GM10266 (cell line): ENCODE measurements around the gene PUS3.

Experiments used
- DNase-seq: peaks from one replicate; pipeline ENCODE4 v3.0.0; 2012; ENCODE audit errors: extremely low spot score
- CTCF ChIP-seq: IDR thresholded peaks from 2 replicates; pipeline ENCODE4 v1.5.1; 2012; ENCODE audit warnings: mild to moderate bottlenecking, low read depth; ENCODE audit not compliant: control insufficient read depth, insufficient read depth; ENCODE audit errors: missing control alignments

PUS3 gene

DNA sequence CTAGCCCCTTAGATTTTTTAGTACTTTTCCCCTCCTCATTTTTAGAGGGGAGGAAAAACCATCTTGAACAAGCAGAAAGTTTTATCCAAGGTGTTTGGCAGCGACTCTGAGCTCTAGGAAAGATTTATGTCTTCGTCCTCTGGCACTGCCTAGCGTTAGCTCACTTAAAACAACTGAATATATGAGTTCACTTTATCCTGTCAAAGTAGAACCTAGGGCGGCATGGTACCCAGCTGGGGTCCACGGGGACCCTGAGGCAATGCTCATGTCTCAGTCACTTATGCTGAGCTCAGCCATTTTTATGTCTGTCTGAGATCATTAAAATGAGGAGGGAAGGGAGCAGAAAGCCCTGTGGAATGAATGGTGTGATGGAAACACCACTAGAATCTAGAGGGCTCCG is 28.7 kb upstream of the PUS3 start:
- no peak for DNase-seq
- no peak for TF ChIP-seq CTCF

DNA sequence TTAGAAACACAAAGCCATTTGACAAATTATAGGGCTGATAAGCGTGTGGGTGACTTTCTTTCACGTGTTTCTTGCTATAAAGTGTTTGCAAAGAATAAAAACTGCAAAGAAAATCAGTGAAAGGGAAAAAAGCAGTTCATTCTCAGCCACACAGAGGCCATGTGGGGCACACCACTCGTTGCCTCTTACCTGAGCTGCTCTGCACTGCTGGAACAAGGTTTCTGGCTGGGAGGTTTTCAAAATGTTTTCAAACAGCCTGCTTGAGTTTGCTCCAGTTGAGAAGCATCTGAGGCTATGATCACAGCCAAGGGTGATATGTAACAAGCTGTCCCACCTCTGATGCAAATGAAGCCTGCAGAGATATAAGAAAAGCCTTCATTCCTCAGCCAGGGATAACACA is 28.1 kb upstream of the PUS3 start:
- TF ChIP-seq CTCF = no peak
- DNase-seq = no peak

GRCh38 chr11:125930076-125930450 is 27.1 kb upstream of the PUS3 start:
- DNase-seq = no peak
- TF ChIP-seq CTCF = no peak

DNA sequence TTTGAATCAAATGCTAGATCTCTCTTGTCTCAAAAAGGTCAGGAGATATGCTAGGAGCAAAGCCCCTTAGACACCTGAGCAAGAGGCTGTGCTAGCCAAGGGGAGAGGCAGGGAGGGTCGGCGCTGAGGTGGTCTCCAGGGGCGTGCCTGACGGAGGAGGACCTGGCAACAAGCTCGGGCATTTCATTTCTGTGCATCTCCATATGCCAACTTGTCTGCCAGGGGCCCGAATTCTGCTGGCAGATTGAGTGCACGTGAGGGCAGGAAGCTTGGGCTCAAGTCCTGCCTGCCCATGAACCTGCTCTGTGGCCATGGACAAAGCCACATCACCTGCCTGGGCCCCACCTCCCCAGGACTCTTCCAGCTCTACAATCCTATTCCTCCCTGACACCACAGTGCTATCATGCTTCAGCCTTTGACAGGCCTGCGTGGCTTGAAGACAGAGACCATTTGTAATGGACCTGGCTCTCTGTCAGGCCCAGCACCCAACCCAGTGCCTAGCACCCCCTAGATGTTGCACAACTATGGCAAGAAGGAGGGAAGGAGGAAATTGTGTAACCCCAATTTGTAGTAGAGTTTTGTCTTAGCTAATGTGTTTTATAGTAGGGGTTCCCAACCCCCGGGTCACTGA is 26.6 kb upstream of the PUS3 start:
- no peak for TF ChIP-seq CTCF
- no peak for DNase-seq

DNA sequence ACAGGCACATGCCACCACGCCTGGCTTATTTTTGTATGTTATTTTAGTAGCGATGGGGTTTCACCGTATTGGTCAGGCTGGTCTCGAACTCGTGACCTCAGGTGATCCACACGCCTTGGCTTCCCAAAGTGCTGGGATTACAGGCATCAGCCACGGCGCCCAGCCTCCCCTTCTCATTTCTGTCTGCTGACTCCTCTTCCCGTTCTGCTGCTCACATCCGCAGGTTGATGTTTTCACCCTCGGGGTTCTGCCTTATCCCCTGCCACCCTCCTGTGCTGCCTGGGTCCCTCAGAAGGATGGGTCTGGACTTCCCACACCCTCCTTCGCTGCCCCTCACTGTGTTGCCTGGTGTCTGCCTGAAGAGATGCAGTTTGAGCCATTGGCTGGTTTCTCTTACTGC is 23.7 kb upstream of the PUS3 start:
- no peak for TF ChIP-seq CTCF
- DNase-seq = no peak

DNA sequence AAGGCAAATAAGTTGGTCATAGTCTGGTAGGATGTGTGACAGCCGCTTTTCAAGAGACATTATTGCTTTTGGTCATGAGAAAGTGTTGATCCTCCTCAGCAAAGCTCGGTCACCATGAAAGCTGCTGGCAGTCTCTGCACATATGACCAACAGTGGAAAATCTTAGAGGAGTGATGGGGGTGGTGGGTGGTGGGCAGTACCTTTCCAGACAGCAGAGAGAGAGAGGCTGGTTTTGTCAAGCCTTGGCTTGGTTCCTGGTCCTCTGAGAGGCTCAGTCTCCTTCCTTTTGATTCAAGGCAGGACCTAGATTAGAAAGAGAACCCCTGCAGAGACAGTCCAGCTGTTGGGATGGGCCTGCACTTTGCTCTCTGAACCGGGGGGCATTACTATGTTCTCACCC is 22.8 kb upstream of the PUS3 start:
- TF ChIP-seq CTCF = no peak
- DNase-seq = no peak

DNA sequence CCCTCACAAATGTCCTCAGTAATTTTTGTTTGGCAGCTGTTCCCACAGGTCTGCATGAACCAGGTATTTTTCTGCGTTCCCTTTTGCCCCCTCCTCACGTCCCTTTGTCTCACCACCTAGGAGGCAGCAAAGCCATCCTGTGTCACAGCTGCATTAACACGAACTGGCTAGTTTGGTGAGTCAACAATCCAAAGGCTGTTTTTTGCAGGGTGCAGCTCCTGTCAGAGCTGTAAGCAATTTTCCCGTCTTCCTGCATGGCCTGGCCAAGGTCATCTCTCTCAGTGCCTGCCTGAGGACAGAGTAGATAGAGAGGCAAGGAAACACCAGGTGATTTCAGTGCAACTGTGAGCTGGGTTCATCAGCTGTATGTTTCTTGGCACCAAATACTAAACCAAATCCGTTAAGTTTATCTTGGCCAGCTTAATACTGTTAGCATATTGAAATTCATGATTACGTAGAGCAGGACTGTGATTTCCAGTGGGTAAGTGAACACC is 22.3 kb upstream of the PUS3 start:
- TF ChIP-seq CTCF = no peak
- no peak for DNase-seq
